ENCODE measurements around the gene IRGC.
A peak's percentile ranks its signal among the peaks of the same experiment; 100 is the strongest.
"Not testable (repeated sequence)": the region's sequence is repeated elsewhere in the genome, so short reads cannot be mapped to it uniquely, and the experiment has no call there.

The IRGC gene, protein sequence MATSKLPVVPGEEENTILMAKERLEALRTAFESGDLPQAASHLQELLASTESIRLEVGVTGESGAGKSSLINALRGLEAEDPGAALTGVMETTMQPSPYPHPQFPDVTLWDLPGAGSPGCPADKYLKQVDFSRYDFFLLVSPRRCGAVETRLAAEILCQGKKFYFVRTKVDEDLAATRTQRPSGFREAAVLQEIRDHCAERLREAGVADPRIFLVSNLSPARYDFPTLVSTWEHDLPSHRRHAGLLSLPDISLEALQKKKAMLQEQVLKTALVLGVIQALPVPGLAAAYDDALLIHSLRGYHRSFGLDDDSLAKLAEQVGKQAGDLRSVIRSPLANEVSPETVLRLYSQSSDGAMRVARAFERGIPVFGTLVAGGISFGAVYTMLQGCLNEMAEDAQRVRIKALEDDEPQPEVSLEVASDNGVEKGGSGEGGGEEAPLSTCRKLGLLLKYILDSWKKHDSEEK

DNA sequence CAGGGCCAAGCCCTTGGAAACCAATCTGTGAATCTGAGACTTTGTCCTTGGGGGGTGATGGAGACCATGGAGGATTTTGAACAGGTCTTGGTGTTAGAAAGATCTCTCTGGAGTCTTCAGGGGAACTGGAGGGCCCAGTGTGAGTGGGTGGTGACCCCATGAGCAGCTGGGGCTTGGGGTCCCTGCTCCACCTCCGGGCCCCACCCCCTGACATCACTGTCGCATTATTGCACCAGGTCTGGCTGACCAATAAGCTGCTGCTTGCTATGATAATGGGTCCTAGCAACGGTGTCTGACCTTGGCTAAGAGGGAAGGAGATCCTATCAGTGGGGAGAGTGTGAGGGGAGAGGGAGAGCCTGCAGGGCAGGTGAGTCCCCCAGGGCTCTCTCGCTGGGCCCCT lies at the start of gene IRGC:
Gene IRGC, plus strand, starts transcription at position 301 of the 400 bp plus-strand sequence. CDS start 2,483 bp downstream, outside the sequence.
- no peak for DNase-seq

DNA sequence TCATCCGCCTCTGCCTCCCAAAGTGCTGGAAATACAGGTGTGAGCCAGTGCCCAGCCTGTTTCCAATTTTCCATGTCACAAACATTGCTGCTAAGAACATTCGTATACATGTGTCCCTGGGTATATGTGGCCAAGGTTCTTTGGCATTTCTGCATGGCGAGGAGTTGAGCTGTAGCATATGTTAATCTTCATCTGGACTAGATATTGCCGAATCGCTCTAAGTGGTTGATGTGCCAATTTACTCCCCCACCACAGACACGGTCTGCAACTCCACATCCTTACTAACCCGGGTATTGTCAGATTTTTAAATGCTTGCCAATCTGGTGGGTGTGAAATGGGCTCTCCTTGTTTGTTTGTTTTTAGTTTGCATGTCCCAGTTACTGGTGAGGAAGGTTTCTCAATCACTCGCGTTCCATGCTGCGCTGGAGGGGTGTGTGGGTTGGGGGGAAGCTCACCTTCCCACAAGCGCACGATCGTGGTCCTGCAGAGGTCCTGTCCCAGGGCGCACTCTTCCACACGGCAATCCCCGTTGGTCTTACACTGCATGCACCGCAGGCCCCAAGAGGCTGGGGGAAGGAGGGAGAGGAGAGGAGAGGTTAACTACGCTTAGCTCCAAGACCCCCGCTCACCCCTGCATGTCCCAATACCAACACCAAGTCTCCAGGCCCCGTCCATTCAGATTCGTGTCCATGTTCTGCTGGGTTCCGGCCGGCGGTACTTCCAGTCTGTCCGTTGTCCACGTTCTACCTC lies 48.6 kb upstream of the IRGC start:
- DNase-seq: peak; percentile 28

DNA sequence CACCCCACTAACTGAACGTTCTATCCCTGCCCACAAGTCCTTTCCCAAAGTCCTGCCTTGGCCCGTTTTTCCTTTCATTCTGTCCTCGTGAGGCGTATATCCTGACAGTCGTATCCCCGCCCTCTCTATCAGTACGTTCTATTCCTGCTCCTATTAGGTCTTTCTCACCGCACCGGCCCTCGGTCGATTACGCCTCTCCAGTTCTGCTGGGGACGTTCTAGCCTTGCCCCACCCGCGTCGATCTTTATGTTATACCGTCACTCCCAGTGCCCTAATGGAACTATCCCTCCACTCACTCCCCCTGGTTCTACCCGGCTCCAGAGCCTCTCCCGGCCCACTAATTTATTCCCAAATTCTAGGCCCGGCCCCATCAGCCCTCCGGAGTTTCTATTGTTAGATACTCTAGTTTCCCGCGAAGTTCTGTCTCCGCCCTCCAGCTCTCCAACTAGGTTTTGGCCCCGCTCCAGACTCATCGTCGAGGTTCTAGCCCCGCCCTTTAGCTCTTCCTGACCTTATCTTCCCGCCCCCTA lies 47.9 kb upstream of the IRGC start:
- DNase-seq: peak; percentile 87

DNA sequence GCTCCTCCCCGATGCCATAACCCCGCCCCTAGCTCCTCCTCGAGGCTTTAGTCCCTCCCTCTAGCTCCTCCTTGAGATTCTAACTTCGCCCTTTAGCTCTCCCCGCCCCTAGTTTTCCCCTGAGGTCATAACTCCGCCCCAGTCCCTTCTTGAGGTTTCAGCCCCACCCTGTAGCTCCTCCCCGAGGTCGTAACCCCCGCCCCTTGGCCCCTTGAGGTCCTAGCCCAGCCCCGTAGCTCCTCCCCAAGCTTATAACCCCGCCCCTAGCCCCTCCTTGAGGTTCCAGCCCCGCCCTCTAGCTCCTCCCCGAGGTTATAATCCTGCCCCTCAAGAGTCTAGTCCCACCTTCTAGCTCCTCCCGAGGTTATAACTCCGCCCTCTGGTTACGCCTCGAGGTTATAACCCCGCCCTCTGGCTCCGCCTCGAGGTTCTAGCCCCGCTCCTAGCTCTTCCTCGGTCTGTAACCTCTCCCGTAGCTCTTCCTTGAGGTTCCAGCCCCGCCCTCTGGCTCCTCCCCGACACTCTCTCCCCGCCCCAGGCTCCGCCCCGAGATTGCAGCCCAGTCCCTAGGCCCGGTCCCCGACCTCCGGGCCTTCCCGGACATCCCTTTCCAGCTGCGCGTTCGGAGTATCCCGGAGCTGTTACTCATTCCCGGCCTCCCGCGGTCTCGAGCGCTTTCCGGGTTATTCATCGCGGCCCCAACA lies 47.3 kb upstream of the IRGC start:
- peak; percentile 98 for DNase-seq

DNA sequence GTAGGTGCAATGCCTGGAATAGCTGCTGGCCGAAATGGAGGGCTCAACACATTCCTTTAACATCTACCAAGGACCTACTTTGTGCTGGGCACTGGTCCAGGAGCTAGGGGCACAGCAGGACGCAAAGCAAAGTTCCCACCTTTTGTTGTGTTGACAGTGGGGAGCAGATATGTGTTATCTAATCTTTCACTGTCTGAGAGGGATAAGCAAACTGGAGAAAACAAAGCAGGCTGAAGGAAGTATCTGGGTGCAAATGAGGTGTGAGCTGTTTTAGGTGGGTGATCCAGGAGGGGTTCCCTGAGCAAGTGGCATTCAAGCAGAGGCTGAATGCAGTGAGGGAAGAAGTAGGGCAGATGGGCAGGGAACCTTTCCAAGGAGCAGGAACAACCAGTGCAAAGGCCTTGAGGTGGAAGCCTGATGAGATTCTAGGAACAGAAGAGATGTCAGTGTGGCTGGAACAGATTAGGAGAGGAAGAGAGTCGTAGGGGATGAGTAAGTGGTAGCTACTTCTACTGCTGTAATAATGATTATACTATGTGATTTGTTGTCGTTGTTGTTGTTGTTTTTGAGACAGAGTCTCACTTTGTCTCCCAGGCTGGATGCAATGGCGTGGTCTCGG lies 43.7 kb upstream of the IRGC start:
- DNase-seq: no peak

DNA sequence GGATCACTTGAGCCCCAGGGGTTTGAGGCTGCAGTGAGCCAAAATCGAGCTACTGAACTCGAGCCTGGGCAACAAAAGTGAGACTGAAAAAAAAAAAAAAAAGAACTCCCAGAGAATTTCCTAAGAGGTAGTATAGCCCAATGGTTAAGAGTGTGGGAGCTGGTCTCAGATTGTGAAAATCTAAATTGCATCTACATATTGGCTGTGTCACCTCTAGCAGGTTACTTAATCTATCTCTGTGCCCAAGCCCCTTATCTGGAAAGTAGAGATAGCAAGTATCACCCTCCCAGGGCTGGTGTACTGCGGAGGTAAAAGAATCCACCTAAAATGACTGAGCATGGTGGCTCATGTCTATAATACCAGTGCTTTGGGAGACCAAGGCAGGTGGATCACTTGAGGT lies 42.2 kb upstream of the IRGC start:
- DNase-seq: no peak

DNA sequence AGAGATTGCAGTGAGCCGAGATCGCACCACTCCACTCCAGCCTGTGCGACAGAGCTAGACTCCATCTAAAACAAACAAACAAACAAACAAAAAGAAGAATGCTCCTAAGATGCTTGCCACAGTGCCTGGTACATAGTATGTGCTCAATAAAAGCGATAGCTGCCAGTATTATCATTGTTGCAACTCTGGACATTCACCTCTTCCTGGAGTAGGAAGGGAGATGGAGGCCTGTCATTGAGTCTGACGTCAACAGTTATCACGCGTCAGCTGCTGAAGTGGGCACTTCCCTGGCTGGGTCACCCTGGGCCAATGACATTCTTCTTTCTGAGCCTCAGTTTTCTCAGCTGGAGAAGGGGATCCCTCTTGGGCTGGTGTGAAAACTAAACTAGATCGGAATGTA lies 41.7 kb upstream of the IRGC start:
- no peak for DNase-seq

DNA sequence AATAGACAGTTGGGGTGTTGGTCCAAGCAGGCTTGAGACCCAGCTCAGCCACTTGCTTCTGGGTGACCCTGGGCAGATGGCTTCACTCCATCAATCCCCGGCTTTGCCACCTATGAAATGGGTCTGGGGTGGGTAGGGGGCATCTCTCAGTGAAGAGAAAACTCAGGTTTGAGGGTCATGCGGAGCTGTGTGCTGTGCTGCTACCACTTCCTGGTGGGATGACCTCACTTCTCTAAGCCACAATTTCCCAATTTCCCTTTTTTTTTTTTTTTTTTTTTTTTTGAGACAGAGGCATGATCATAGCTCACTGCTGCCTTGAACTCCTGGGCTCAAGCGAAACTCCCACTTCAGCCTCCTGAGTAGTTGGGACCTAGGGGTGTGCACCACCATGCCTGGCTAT lies 41.3 kb upstream of the IRGC start:
- DNase-seq: no peak

DNA sequence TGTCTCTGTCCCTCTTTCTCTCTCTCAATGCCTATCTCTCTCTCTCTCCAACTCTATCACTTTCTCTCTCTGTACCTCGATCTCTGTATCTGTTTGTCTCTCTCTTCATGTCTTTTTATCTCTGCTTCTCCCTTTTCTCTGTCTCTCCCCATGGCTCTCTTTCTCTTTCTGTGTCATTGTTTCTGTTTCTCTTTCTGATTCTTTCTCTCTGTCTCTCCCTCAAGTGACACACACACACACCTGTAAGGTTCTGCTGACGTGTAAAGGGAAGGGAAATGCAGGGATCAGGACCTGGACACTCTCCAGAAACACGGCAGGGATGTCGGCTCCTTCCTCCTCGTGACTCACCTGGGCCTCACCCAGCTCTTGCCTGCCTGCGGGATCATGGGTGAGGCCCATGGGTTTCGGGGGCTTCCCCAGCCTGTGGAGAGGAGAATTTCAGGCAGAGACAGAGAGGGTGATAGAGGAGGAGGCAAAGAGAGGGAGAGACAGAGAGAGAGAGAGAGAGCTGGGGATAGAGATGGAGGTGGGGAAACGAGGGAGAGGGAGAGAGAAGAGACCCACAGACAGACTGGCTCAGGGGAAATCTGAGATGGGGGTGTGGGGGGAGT lies 40.5 kb upstream of the IRGC start:
- DNase-seq: peak; percentile 21

DNA sequence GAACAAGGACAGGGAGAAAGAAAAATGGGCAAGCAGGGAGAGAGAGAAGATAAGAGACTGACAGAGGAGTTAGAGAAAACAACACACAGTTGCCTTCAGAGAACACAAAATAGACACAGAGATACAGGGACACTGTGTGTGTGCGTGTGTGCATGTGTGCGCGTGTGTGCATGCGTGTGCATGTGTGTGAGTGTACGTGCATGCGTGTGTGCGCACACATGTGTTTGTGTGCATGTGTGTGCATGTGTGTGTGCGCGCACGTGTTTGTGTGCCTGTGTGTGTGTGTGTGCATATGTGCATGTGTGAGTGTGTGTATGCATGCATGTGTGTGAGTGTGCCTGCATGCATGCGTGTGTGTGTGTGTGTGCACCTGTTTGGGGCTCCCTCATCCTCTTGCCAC lies 40.0 kb upstream of the IRGC start:
- DNase-seq: no peak

DNA sequence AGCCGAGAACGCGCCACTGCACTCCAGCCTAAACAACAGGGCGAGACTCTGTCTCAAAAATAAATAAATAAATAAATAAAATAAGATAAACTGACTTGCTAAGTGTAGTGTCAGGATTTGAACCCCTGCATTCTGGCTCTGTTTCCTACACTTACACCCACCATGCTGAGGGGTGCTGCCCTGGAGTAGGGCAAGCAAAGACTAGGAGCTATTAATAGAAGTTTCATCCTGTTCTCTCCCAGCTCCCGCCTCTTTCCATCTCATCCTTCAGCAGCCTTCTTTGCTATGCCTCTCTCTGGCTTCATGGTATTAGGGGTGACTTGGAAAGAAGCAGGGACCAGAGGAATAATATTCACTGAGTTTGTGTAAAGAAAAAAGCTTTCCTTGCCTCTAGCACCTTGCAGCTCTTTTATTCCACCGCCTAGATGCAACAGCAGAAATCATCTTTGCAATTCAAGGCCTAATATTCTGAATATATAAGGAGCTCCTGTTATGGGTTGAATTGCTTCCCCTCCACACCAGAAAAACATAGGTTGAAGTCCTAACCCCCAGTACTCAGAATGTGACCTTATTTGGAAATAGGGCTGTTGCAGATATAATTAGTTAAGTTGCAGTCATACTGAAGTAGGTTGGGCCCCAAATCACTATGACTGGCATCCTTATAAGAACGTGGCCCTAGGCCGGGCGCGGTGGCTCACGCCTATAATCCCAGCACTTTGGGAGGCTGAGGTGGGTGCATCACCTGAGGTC lies 37.2 kb upstream of the IRGC start:
- DNase-seq: no peak

DNA sequence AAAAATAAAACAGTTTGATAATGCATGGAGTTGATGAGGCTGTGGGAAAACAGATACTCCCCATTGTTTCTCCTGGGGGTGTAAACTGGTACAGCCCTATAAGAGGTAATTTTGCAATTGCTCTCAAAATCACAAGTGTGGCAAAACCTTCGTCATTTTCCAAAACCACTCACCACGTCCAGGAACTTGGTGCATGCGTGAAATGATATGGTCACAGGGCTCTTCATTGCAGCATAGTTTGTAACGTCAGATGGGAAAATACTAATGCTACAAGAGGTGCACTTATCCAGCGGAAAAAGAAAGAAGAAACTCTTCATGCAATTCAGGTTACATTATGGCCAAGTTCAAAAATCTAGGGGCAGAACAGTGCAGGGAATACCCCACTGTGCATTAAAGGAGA lies 34.1 kb upstream of the IRGC start:
- no peak for DNase-seq

DNA sequence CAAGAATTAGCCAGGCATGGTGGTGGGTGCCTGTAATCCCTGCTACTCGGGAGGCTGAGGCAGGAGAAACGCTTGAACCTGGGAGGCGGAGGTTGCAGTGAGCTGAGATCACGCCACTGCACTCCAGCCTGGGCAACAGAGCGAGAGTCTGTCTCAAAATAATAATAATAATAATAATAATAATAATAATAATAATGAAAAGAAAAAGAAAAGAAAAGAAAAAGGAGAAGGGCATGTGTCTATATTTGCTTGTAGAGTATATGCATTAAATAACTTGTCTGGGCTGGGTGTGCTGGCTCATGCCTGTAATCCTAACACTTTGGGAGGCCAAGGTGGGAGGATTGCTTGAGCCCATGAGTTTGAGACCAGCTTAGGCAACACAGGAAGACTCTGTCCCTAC lies 33.6 kb upstream of the IRGC start:
- DNase-seq: not testable (repeated sequence)

DNA sequence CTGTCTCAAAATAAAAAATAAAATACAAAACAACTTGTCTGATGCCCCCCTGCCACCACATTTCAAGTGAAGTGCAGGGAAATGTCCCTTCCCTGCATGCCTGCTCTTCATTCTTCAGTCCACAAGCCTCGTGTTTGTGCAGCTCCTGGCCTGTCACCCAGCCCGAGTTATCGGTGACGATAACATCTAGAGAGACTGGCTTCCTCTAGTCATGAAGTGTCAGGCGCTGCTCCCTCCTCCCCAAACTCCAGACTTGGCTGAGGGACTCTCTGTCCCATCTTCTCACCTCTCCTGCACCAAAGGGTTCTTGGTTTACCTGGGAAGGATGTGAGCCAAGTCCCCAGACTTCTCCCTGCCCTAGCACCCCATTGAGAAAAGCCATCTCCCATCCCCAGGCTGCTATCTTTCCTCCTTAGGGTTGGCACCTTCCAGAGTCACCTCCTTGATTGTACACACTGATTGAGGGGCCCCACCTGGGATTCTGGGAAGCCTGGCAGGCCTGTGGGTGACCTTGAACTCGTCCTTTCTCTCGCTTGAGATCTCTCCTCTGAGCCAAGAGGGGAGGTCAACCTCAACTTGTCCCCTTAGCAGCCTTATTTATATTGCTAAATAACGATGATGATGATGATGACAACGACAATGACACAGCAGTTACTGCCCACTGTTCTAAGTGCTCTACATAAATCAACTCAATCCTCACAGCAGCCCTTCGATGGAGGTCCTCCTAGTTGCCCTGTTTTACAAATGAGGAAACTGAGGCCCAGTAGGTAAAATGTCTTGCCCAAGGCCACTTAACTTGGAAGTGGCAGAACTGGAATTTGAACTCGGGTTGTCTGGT lies 32.8 kb upstream of the IRGC start:
- no peak for DNase-seq

DNA sequence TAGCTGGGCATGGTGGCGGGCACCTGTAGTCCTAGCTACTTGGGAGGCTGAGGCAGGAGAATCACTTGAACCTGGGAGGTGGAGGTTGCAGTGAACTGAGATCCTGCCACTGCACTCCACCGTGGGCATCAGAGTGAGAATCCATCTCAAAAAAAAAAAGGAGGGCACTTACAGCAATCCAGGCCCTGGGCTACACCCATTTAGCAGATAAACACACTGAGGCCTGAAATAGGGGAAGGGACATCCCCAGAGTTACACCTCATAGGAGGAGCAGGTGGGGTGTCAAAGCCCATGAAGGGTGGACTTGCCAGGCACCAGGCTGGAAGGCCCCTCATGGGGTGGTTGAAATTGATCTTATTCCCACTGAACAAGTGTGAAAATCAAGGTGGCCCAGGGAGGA lies 32.0 kb upstream of the IRGC start:
- no peak for DNase-seq

DNA sequence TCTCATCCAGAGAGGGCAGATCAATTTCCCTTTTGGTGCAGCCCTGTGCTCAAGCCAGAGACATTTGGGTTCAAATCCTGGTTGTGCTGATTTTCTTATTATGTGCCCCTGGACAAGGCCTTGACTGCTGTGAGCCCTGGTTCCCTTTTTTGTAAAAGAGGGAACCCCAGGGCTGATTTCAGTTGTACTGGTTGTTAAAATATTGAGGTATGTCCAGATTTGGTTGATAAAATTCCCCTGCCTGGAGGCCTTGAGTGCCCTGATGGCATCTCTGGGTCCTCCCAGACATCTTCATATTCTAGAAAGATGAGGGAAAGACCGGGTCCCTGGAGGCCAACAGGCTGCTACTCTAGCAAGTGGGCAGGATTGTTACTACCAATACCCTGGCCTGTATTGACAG lies 31.6 kb upstream of the IRGC start:
- no peak for DNase-seq

DNA sequence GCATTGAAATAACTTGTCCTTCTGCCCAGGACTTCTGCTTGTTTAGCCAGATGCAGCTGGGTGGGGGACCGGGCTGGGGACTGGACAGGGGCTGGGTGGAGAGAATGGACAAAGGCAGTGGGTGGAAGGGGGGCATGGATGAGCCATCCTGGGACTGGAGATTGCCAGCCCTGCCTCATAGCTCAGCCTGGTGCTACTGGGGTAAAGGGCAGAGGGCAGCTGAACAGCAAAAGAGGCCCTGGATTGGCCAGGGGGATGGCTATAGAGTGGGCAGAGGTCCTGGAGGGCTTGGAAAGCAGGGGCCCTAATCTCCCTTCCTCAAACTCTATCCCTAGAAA lies 28.2 kb upstream of the IRGC start:
- no peak for DNase-seq

DNA sequence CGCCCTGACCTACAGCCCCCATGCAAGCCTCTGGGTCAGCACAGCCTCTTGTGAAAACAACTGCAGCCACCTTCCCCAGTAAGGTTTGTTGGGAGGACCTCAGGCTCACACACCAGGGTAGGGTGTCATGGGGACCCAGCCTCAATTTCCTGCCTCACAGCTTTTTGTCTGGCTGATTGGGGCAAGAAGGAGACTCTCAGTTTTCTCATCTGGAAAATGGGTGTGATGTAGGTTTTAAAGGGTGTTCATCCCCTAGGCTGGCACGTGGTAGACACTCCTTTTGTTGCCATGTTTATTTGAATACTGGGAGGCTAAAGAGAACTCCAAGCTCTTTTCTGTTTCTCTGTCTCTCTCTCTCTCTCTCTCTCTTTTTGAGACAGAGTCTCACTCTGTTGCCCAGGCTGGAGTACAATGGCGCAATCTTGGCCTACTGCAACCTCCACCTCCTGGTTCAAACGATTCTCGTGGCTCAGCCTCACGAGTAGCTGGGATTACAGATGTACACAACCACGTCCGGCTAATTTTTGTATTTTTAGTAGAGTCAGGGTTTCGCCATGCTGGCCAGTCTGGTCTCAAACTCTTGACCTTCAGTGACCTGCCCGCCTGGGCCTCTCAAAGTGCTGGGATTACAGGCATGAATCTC lies 27.7 kb upstream of the IRGC start:
- no peak for DNase-seq

DNA sequence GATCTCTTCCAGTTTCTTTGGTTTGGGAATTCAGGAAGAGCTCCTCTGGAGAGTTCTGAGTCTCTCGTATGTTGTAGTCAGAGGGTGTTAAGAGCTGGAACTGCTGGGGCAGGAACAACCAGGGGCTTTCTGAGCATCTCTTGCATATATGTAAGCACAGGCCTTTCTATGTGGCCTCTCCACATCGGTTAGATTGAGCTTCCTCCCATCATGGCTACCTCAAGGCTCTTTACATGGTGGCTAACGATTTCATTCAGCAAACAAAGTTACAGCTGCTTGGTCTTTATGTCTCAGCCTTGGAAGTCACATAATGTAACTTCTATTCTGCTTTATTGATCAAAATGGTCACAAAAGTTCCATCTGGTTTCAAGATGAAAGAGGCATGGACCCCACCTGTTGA lies 25.4 kb upstream of the IRGC start:
- no peak for DNase-seq

DNA sequence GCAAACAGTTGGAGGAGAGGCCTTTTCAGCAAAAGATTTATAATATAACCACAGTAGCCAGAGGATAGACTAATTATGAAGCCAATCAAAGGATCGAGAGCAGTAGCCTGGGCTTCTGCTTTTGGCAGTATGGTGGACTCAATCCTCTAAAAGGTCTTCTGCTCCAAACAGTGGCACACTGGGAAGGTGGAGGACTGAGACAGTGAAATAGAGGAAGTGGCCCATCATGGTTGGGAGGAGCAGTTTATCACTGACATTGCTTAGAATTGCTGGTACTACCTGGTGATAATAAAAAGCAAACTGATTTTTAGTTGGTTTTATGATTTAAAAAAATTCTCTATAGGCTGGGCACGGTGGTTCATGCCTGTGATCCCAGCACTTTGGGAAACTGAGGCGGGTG lies 25.0 kb upstream of the IRGC start:
- no peak for DNase-seq
